Memory B cell (primary cell): ENCODE data around the gene SLC39A3.

Experiments
- ATAC-seq: fragments of 150-1000 bp; cut with Tn5 transposase; 2 replicates; pipeline ENCODE4 v1.10.0; 2021; ENCODE audit warnings: low read depth, mild to moderate bottlenecking, moderate library complexity
- DNase-seq, 2 donors: peaks; one replicate each; pipeline ENCODE4 v3.0.0; 2022; ENCODE audit warnings: low spot score in 2 of 2
- H3K27ac Mint-ChIP-seq: one replicate; pipeline ENCODE4 v1.8.0; 2022; ENCODE audit warnings: mild to moderate bottlenecking, moderate library complexity, mixed read lengths
- H3K27me3 Mint-ChIP-seq: one replicate; pipeline ENCODE4 v1.8.0; 2022; ENCODE audit warnings: mixed read lengths
- H3K36me3 Mint-ChIP-seq: one replicate; pipeline ENCODE4 v1.8.0; 2022; ENCODE audit warnings: mild to moderate bottlenecking, mixed read lengths
- H3K4me1 Mint-ChIP-seq: one replicate; pipeline ENCODE4 v1.8.0; 2022; ENCODE audit warnings: mixed read lengths
- H3K4me3 Mint-ChIP-seq: one replicate; pipeline ENCODE4 v1.8.0; 2022; ENCODE audit warnings: mild to moderate bottlenecking, moderate library complexity, mixed read lengths
- H3K9me3 Mint-ChIP-seq: one replicate; pipeline ENCODE4 v1.8.0; 2022; ENCODE audit warnings: mixed read lengths

Gene SLC39A3

DNA sequence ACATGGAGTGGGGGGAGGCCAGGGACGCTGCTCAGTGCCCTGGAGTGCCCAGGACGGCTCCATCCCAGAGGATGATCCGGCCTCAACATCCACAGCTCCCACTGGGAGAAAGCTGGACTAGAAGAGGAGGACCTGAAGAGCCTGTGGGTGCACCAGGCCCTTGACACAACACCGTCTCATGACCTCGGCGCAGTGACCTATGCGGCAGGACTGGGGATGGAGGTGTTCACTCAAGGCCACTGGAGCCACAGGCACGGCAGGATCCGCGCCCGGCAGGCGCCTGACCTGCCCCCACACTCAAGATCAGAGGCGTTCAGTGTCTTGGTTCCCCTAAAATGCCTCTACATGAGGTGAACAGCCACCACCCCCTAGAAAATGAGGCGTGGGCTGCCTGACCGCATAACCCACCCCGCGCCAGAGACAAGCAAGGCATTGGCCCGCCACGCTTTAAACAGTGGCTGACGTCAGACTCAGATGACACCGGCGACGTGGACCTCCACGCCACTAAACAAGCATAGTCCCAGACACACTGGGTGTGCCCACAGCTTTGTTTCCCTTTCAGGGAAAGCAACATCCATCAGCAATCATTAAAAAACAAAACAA lies 35.2 kb upstream of the SLC39A3 start:
- DNase-seq (no peak), ATAC-seq (no peak)
- Mint-ChIP-seq H3K36me3 (no peaks in the 10 kb centered on the region), H3K4me1 (peaks cover 11% of the 10 kb centered on the region), H3K4me3 (peak overlapping the region; percentile 78), H3K9me3 (no peaks in the 10 kb centered on the region), H3K27ac (peak overlapping the region; percentile 94), H3K27me3 (no peaks in the 10 kb centered on the region)

DNA sequence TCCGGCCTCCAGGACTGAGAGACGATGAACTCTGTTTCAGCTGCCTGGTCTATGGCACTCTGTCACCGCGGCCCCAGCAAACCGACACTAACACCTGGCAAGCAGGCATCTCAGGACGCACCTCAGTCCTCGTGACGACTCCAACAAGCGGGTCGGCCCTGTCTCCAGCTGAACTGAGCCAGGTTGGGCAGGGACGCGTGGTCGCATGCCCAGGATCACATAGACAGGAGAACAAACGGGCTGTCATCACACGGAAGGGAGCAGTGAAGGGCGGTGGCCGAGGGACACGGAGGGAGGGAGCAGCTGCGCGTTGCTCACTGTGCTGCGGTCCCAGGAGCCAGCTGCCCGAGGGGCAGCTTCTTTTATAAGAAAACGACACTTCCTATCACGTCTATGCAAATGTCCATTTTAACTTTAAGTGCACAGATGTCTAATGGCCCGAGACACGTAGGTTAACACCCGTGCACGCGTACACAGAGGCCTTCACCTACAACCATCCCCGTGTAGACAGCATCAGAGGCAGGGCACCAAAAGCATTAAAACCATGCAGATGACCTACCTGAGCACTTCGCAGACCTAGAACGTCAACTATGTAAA lies 34.4 kb upstream of the SLC39A3 start:
- Mint-ChIP-seq H3K27me3 (no peaks in the 10 kb centered on the region), H3K27ac (no peak overlapping the region), H3K36me3 (no peaks in the 10 kb centered on the region), H3K4me3 (no peak overlapping the region), H3K9me3 (no peaks in the 10 kb centered on the region), H3K4me1 (peaks cover 11% of the 10 kb centered on the region)
- ATAC-seq (no peak), DNase-seq (no peak)

- peaks cover 11% of the 10 kb centered on the region for H3K4me1 Mint-ChIP-seq
- no peaks in the 10 kb centered on the region for H3K36me3 Mint-ChIP-seq
- H3K4me3 Mint-ChIP-seq: no peak overlapping the region
- no peaks in the 10 kb centered on the region for H3K9me3 Mint-ChIP-seq
- H3K27ac Mint-ChIP-seq: no peak overlapping the region
- DNase-seq: no peak
- H3K27me3 Mint-ChIP-seq: no peaks in the 10 kb centered on the region
- no peak for ATAC-seq
Observed at GRCh38 chr19:2771786-2772674, 32.2 kb upstream of the SLC39A3 start.

DNA sequence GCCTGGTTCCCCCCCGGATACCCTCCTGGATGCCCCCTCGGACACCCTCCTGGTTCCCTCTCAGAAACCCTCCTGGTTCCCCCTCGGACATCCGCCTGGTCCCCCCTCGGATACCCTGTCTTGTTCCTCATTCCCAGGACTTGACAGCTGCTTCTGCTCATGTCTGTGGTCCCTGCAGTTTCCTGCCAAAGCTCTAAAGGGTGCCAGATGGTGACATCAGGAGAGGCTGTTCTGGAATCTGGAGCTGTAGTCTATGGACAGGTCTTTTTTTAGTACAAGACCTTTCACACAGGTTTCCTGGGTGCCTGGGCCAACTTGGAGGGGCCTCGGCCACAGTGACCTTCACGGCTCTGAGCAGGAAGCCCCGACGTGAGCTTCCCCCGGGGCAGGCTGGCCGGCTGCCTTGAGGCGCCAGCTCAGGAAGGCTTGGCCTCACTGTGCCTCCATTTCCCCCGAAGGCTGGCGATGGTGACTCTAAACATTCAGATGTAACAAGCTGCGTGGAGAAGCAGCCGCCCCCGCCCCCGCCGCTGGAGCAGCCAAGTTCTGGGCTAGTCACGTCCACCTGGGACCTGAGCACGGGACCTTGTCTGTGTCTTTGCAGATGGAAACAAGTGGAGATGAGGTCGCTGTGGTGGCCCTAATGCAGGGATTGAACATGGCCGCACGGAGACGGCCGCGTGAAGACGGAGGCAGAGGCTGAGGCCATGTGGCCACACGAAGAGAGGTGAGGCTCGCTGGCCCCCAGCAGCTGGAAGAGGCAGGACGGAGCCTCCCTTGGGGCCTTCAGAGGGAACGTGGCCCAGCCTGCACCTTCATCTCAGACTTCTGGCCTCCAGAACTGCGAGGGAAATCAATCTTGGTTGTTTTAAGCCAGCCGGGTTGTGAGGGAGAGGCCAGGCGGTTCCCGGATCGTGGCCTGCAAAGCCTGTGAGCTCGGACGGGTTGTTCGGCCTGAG lies 30.5 kb upstream of the SLC39A3 start:
- H3K4me1 Mint-ChIP-seq: peaks cover 4% of the 10 kb centered on the region
- H3K9me3 Mint-ChIP-seq: no peaks in the 10 kb centered on the region
- no peak overlapping the region for H3K27ac Mint-ChIP-seq
- H3K4me3 Mint-ChIP-seq: no peak overlapping the region
- H3K36me3 Mint-ChIP-seq: peaks cover 2% of the 10 kb centered on the region
- DNase-seq: no peak
- ATAC-seq: no peak
- no peaks in the 10 kb centered on the region for H3K27me3 Mint-ChIP-seq

- Mint-ChIP-seq H3K9me3 (no peaks in the 10 kb centered on the region), H3K4me3 (no peak overlapping the region), H3K36me3 (peaks cover 7% of the 10 kb centered on the region), H3K27ac (no peak overlapping the region), H3K4me1 (no peaks in the 10 kb centered on the region), H3K27me3 (no peaks in the 10 kb centered on the region)
- DNase-seq (no peak), ATAC-seq (no peak)
Observed at GRCh38 chr19:2769218-2769617, 29.4 kb upstream of the SLC39A3 start.

DNA sequence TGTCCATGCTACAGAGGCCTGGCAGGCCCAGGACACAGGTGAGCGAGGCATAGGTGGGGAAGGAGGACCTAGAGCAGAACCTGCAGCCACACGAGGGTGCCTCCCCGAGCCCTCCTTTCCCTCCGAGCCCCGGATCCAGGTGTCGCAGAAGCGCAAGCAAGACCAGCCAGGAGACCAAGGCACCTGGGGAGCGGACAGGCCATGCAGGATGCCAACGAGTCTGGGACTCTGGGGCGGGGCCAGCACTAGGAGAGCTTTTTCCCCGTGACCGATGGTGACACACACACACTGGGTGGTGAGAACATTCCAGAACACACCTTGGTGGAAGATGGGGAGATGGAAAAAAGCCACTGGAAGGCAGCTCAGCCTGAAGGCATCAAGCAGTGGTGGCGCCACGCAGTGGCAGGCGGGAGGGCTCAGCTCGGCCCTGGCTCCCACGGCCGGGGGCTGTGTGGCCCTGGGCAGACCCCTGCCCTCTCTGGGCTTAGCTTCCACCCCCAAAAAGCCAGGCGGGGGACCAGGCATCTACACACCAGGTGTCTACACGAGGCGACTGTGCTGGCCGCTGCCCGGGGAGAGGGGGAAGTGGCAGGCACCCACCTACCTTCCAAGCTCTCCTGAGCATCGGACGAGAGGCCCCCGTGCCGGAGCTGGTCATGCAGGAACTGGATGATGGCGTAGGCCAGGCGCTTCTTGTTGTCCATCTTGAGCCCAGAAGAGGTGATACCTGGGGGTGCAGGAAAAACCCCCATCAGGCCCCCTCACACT lies 28.7 kb upstream of the SLC39A3 start:
- Mint-ChIP-seq H3K36me3 (peaks cover 7% of the 10 kb centered on the region), H3K9me3 (no peaks in the 10 kb centered on the region), H3K4me3 (no peak overlapping the region), H3K27ac (no peak overlapping the region), H3K4me1 (no peaks in the 10 kb centered on the region), H3K27me3 (no peaks in the 10 kb centered on the region)
- DNase-seq (no peak), ATAC-seq (no peak)

- DNase-seq (no peak), ATAC-seq (no peak)
- Mint-ChIP-seq H3K36me3 (peaks cover 9% of the 10 kb centered on the region), H3K4me1 (no peaks in the 10 kb centered on the region), H3K4me3 (no peak overlapping the region), H3K27ac (no peak overlapping the region), H3K27me3 (no peaks in the 10 kb centered on the region), H3K9me3 (no peaks in the 10 kb centered on the region)
Observed at GRCh38 chr19:2767688-2768087, 27.9 kb upstream of the SLC39A3 start.

DNA sequence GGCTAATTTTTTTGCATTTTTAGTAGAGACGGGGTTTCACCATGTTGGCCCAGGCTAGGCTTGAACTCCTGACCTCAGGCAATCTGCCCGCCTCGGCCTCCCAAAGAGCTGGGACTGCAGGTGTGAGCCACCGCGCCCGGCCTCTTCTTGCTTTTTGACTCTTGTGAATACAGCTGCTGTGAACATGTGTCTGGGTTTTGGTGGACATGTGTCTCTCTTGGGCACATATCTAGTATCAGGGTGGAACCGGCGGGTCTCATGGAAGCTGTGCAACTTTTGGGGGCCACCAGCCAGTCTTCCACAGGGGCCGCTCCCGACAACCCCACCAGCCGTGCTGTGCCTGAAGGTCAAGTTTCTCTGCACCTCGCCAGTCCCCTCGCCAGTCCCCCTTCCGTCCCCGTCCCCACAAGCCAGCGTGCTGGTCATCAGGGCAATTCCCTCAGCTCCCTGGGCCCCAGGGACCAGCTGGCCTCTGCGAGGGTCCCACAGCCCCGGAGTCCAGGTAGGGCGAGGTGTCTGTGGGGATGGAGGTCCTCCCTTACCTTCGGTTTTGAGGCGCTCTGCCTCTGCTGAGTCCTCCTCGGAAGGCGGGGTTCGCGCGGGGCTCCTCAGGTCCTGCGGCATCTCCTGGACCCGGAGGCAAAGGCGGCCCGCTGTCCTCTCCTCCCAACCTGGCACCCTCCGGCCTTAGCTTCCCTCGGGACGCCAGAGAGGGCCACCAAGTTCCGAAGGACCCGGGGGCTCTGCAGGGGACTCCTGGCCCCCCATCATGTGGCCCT lies 27.0 kb upstream of the SLC39A3 start:
- peaks cover 13% of the 10 kb centered on the region for H3K36me3 Mint-ChIP-seq
- H3K4me3 Mint-ChIP-seq: no peak overlapping the region
- H3K4me1 Mint-ChIP-seq: no peaks in the 10 kb centered on the region
- H3K27me3 Mint-ChIP-seq: no peaks in the 10 kb centered on the region
- no peaks in the 10 kb centered on the region for H3K9me3 Mint-ChIP-seq
- H3K27ac Mint-ChIP-seq: no peak overlapping the region
- DNase-seq (no peak), ATAC-seq (no peak)

DNA sequence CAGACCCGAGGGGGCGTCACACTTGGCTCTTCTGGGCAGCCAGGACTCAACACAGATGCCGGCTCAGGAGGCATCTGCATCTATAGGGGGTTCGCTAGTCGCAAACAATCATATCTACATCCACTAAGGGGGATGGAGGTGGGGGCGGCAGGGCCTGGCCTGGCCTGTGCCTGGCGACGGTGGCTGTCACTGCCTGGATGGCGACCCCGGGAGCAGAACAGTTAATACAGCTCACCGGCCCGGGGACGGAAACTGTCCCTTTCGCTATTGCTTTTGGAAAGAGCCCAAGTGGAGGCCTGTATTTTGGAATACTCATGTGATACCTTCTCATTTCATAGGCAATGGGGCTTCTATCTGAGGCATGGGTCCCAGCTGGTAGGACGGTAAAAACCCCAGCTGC lies 25.6 kb upstream of the SLC39A3 start:
- Mint-ChIP-seq H3K4me3 (no peak overlapping the region), H3K4me1 (no peaks in the 10 kb centered on the region), H3K27ac (no peak overlapping the region), H3K36me3 (peaks cover 14% of the 10 kb centered on the region), H3K9me3 (no peaks in the 10 kb centered on the region), H3K27me3 (no peaks in the 10 kb centered on the region)
- DNase-seq (no peak), ATAC-seq (no peak)

DNA sequence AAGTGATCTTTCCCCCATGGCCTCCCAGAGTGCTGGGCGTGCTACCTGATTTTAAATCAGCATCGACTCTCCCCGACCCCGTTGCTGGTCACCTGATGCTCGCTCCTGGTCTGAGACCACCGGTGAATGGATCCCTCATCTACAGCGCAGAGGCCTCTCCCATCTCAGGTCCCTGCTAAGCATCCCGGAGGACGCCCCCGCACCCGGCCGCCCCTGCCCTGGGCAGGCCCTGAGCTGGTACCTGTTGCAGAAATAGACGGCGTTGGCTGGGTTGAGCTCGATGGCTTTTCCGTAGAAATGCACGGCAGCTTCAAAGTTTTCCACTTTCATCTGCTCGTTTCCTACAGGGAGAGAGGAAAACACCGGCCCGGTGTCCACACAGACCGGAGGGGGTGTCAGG lies 25.1 kb upstream of the SLC39A3 start:
- no peak for ATAC-seq
- Mint-ChIP-seq H3K27me3 (no peaks in the 10 kb centered on the region), H3K36me3 (peaks cover 14% of the 10 kb centered on the region), H3K4me3 (no peak overlapping the region), H3K27ac (no peak overlapping the region), H3K9me3 (no peaks in the 10 kb centered on the region), H3K4me1 (no peaks in the 10 kb centered on the region)
- DNase-seq: no peak

DNA sequence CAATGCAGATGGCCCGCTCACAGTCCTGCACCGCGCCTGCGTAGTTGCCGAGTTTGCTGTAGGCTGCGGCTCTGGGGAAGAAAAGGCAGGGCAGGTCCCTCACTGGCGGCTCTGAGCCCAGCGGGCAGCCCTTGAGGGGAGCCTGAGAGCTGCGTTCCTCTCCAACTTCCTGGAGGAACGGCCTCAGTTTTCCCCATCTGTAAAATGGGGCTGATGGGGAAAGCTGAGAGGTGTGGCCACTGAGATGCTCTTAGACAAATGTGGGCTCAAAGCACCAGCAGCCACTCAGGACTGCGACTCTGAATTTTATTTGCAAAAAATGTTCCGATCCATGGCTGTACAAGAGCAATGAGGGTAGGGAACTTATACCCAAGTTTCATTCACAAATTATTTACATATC lies 23.9 kb upstream of the SLC39A3 start:
- DNase-seq (no peak), ATAC-seq (no peak)
- H3K9me3 Mint-ChIP-seq: no peaks in the 10 kb centered on the region
- no peaks in the 10 kb centered on the region for H3K4me1 Mint-ChIP-seq
- H3K27me3 Mint-ChIP-seq: no peaks in the 10 kb centered on the region
- H3K4me3 Mint-ChIP-seq: no peak overlapping the region
- H3K27ac Mint-ChIP-seq: no peak overlapping the region
- peaks cover 17% of the 10 kb centered on the region for H3K36me3 Mint-ChIP-seq

DNA sequence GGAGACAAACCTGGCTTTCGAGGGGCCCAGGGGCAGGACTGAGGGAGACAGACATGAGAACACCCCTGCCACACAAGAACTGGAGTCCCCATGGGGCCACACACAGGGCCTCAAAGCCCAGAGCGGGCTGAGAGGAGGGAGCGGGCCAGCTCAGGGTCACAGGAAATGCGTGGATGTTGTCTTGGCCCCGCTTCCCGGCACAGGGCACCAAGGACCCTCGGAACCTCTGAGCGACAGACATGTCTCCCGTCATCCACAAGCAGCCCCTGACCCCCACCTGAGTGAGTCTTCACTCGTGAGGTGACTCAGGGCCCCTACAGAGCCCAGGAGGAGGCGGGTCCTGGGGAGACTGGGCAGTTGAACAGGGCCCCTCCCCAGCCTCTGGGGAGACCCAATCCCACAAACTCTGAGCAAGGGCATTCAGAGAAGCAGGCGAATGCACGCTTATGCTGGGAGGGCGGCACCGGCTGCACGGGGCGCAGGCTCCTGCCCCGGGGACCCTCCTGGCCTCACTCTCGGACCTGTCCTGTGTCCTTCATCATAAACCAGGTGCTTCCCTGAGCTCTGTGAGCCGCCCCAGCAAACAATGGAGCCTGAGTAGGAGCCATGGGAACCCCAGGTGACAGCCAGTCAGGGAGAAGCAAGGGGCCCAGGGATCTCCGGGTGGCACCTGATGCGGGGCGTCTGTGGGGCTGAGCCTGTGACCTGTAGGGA lies 23.1 kb upstream of the SLC39A3 start:
- ATAC-seq (no peak), DNase-seq (no peak)
- Mint-ChIP-seq H3K36me3 (peaks cover 19% of the 10 kb centered on the region), H3K27me3 (no peaks in the 10 kb centered on the region), H3K27ac (no peak overlapping the region), H3K9me3 (no peaks in the 10 kb centered on the region), H3K4me3 (no peak overlapping the region), H3K4me1 (no peaks in the 10 kb centered on the region)
